Heart right ventricle (tissue), 16 donors: Measurements from ENCODE around the gene OSBPL3. TPM values are rescaled to one million over a fixed set of nuclear protein-coding genes. Genes with fewer than 3 reads are reported as not detected.
A peak's percentile ranks its signal among the peaks of the same experiment; 100 is the strongest.

ENCODE experiments used
- ATAC-seq, 8 donors: fragments of 200-7000 bp; cut with Tn5 transposase; one replicate each; pipeline ENCODE4 v1.9.1; 2020; ENCODE audit warnings: mild to moderate bottlenecking in 8 of 8, moderate library complexity in 8 of 8, moderate number of reproducible peaks in 1 of 8
- DNase-seq, 2 donors: peaks; one replicate each; pipeline ENCODE4 v3.0.0-alpha.2; 2020
- H3K27ac ChIP-seq, 10 donors: fragments of 200-600 bp; sonication (generic) in 2 of 10; one replicate each; pipeline versions ENCODE4 v1.5.0 to v1.8.0; 2020 to 2022; ENCODE audit warnings: mild to moderate bottlenecking in 3 of 10
- H3K27me3 ChIP-seq, 7 donors: fragments of 200-600 bp; one replicate each; pipeline ENCODE4 v1.8.0; 2021 to 2022; ENCODE audit warnings: mild to moderate bottlenecking in 2 of 7
- H3K36me3 ChIP-seq, 9 donors: fragments of 200-600 bp; sonication (generic) in 1 of 9; one replicate each; pipeline versions ENCODE4 v1.5.0 to v1.8.0; 2020 to 2022; ENCODE audit warnings: mild to moderate bottlenecking in 2 of 9
- H3K4me1 ChIP-seq, 9 donors: fragments of 200-600 bp; sonication (generic) in 1 of 9; one replicate each; pipeline versions ENCODE4 v1.5.0 to v1.8.0; 2020 to 2022; ENCODE audit warnings: mild to moderate bottlenecking in 4 of 9
- H3K4me3 ChIP-seq, 10 donors: fragments of 200-600 bp; sonication (generic) in 2 of 10; one replicate each; pipeline versions ENCODE4 v1.5.0 to v1.8.0; 2020 to 2022; ENCODE audit warnings: mild to moderate bottlenecking in 7 of 10, moderate library complexity in 2 of 10
- H3K9me3 ChIP-seq, 11 donors: fragments of 200-600 bp in 10 of 11; sonication (generic) in 2 of 11; one replicate each; pipeline versions ENCODE4 v1.5.0 to v1.8.0; 2013 to 2022; ENCODE audit warnings: mild to moderate bottlenecking in 2 of 11, control low read depth in 1 of 11, moderate library complexity in 1 of 11
- CTCF ChIP-seq, 9 donors: fragments of 200-600 bp; sonication (generic) in 2 of 9; IDR thresholded peaks; one replicate each; pipeline versions ENCODE4 v1.5.0 to v1.8.0; 2021 to 2022; ENCODE audit warnings: antibody characterized with exemption in 9 of 9, mild to moderate bottlenecking in 5 of 9, moderate library complexity in 1 of 9
- WGBS, 2 donors: extraction: QIAGEN DNeasy Blood & Tissue Kit; methylation state at CpG; one replicate each; pipeline ENCODE4 v1.1.7; 2013; ENCODE audit warnings: inconsistent platforms in 1 of 2; 5-methylcytosine and 5-hydroxymethylcytosine counted together
- intact Hi-C, 10 donors: fragments of 100-400 bp; cut with DNase I; formaldehyde crosslinking; loops; one replicate each; pipeline versions ENCODE4 v1.11.1 to v1.14.2; 2022
- polyA plus RNA-seq, 2 donors: library from polyadenylated mRNA; stranded (reverse); fragments of 200-250 nt; gene quantifications; one replicate each; pipeline ENCODE4 v1.2.3, GENCODE V29; 2013
- total RNA-seq, 10 donors: library from RNA; stranded (reverse); fragmentation: NEBNext Ultra II Directional in 3 of 10; extraction: Animal tissue kit (Norgen Biotek cat#: 25700) in 3 of 10; gene quantifications; one replicate each; pipeline versions ENCODE4 v1.2.1 to v1.2.4, GENCODE V29; 2021 to 2023
- donor health status: Arrhythmogenic right ventricular cardiomyopathy.
- donor health status: ischemic (EF 13 %, LVEDD 7.1; RV severe dilation, severe dysfunction).
- donor health status: healthy with polysubstance abuse.
- donor health status: DM: no; HTN: yes; CAD: no.
- donor health status: DM: no; HTN: no; CAD: no.
- donor health status: ischemic (EF 25% LVEDD 6.9; RV normal size, moderate dysfunction).
- donor health status: ischemic (EF 25% LVEDD 5.7; RV mildly dilated, moderate dysfunction).
- donor health status: healthy.
- donor health status: DM: yes; HTN: yes; CAD: no.
- donor health status: Ischemic cardiomyopathy.
- donor health status: ischemic (EF 35%, LVEDD 5.7; RV mildly dilated, moderate dysfunction).
- donor health status: nonischemic (EF 11% LVEDD 7.7; RV severe dilation, severe dysfunction).
- donor health status: DM: yes; HTN: yes; CAD: no.
- donor health status: PGD.
- donor health status: ischemic (EF 29% LVEDD 5.4; RV normal size, mild dysfunction).
- donor health status: nonischemic (EF 23%, LVEDD 6.1; RV moderate dilation, normal function).

The OSBPL3 gene
- total and polyA plus RNA-seq, 12 donors, result 1.2 to 10.6 (median 3.5) TPM

- Histone ChIP-seq H3K36me3 (no peaks in the 10 kb centered on the region), H3K27me3 (peaks cover 0 to 40% (median 0%) of the 10 kb centered on the region in 7 donors), H3K4me1 (peaks cover 0 to 28% (median 10%) of the 10 kb centered on the region in 9 donors), H3K4me3 (peak overlapping the region; percentile 46 to 91 (median 76)), H3K9me3 (peaks cover 0 to 5% (median 0%) of the 10 kb centered on the region in 11 donors), H3K27ac (peak overlapping the region; percentile 60 to 90 (median 84))
- peak; percentile 46 to 72 (median 68) for ATAC-seq
- peak; percentile 47 to 64 for DNase-seq
- 5% methylated on average over 52 to 54 of the region's 54 CpGs for WGBS, 2 donors
- TF ChIP-seq CTCF (IDR thresholded peaks at IDR 0.05), result no peak
- intact Hi-C loops, result no loop called here
These were observed 223.2 kb downstream of the OSBPL3 start for GRCh38 chr7:24756545-24757352.

GRCh38 chr7:24755541-24756407 is 224.2 kb downstream of the OSBPL3 start:
- H3K9me3 ChIP-seq, result no peaks in the 10 kb centered on the region
- peak overlapping the region in 2 of 10 donors; percentile 76 to 88 for H3K4me3 ChIP-seq
- WGBS, 2 donors, result 89 to 92% methylated on average over 12 of the region's 12 CpGs
- DNase-seq, result no peak
- H3K27ac ChIP-seq, result peak overlapping the region in 1 of 10 donors; percentile 84
- intact Hi-C loops, result no loop called here
- ATAC-seq, result no peak
- H3K4me1 ChIP-seq, result peaks cover 0 to 28% (median 10%) of the 10 kb centered on the region in 9 donors
- H3K36me3 ChIP-seq, result no peaks in the 10 kb centered on the region
- H3K27me3 ChIP-seq, result peaks cover 0 to 40% (median 0%) of the 10 kb centered on the region in 7 donors
- TF ChIP-seq CTCF (IDR thresholded peaks at IDR 0.05), result no peak

- peaks cover 0 to 28% (median 10%) of the 10 kb centered on the region in 9 donors for H3K4me1 ChIP-seq
- 83 to 85% methylated on average over 3 of the region's 3 CpGs for WGBS, 2 donors
- no peak for TF ChIP-seq CTCF (IDR thresholded peaks at IDR 0.05)
- DNase-seq, result no peak
- H3K36me3 ChIP-seq, result no peaks in the 10 kb centered on the region
- H3K4me3 ChIP-seq, result no peak overlapping the region
- intact Hi-C loops, result no loop called here
- no peak overlapping the region for H3K27ac ChIP-seq
- H3K9me3 ChIP-seq, result no peaks in the 10 kb centered on the region
- peaks cover 0 to 40% (median 0%) of the 10 kb centered on the region in 7 donors for H3K27me3 ChIP-seq
- no peak for ATAC-seq
These were observed 225.0 kb downstream of the OSBPL3 start for GRCh38 chr7:24754906-24755506.
